DND-41 (cell line): ENCODE data around the gene GATM.

ENCODE experiments used
- CTCF ChIP-seq: IDR thresholded peaks from 2 replicates; pipeline ENCODE4 v1.5.1; 2012; ENCODE audit warnings: borderline replicate concordance, low read length, moderate library complexity, mild to moderate bottlenecking; ENCODE audit not compliant: poor library complexity, severe bottlenecking; ENCODE audit errors: extremely low read depth
- EZH2 ChIP-seq: IDR thresholded peaks from 3 replicates; pipeline ENCODE4 v1.6.1; 2012; ENCODE audit warnings: borderline replicate concordance, low read depth, mild to moderate bottlenecking, moderate library complexity, low read length, inconsistent platforms; ENCODE audit not compliant: severe bottlenecking

GRCh38 chr15:45332694-45333093 is 45.6 kb downstream of the GATM start:
- TF ChIP-seq EZH2 (no peak), CTCF (no peak)
